HL-60 (cell line): ENCODE measurements around the gene NAGLU.

ENCODE experiments used
- DNase-seq, 2 experiments: peaks; one replicate each; pipeline ENCODE4 v3.0.0-alpha.2; 2010 to 2020; ENCODE audit warnings: low read depth in 1 of 2, low spot score in 1 of 2
- H3K27ac ChIP-seq: fragments of 250-450 bp; sonication (Bioruptor Pico); replicated peaks from 2 replicates; pipeline ENCODE4 v1.5.1; 2020; ENCODE audit warnings: mild to moderate bottlenecking, moderate library complexity
- H3K27me3 ChIP-seq: fragments of 250-450 bp; sonication (Bioruptor Pico); 2 replicates; pipeline ENCODE4 v1.5.1; 2021; ENCODE audit warnings: mild to moderate bottlenecking, moderate library complexity; ENCODE audit not compliant: insufficient read depth, poor library complexity, severe bottlenecking
- H3K4me3 ChIP-seq: replicated peaks from 2 replicates; pipeline ENCODE4 v1.5.1; 2011; ENCODE audit warnings: mild to moderate bottlenecking, control low read depth, low read length; ENCODE audit not compliant: insufficient read depth
- GABPA ChIP-seq: IDR thresholded peaks from 2 replicates; pipeline ENCODE4 v1.6.1; 2012; ENCODE audit warnings: low read depth
- POLR2AphosphoS5 ChIP-seq: IDR thresholded peaks from 2 replicates; pipeline ENCODE4 v1.6.1; 2012; ENCODE audit warnings: low read depth
- SPI1 ChIP-seq: IDR thresholded peaks from 2 replicates; pipeline ENCODE4 v1.6.1; 2012; ENCODE audit warnings: low read depth, mild to moderate bottlenecking, borderline replicate concordance
- TF ChIP-seq, protein P1 (sequence below): IDR thresholded peaks from one replicate; pipeline ENCODE4 v1.5.1; 2011; ENCODE audit warnings: low read length, control low read depth, inconsistent platforms; ENCODE audit not compliant: insufficient read depth
- TF ChIP-seq, protein P2 (sequence below): IDR thresholded peaks from 2 replicates; pipeline ENCODE4 v1.6.1; 2012; ENCODE audit warnings: low read depth; ENCODE audit not compliant: insufficient replicate concordance

The NAGLU gene

DNA sequence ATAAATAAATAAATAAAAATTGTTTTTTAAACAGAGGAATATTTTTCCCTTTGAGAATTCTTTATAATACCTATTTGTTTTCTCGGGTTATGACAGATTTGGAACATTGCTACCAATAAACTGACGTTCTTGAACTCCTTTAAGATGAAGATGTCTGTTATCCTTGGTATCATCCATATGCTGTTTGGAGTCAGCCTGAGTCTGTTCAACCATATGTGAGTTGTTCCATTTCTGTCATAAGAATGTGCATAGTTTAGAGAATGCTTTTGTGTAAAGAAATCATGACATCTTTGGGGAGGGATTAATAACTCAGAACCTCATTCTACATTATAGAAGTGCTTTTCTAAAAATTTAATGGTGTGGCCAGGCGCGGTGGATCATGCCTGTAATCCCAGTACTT lies 37.2 kb upstream of the NAGLU start:
- no peak overlapping the region for H3K27ac ChIP-seq
- no peak overlapping the region for H3K4me3 ChIP-seq
- no peak for DNase-seq
- H3K27me3 ChIP-seq = no peaks in the 10 kb centered on the region
- TF ChIP-seq, protein P1, sequence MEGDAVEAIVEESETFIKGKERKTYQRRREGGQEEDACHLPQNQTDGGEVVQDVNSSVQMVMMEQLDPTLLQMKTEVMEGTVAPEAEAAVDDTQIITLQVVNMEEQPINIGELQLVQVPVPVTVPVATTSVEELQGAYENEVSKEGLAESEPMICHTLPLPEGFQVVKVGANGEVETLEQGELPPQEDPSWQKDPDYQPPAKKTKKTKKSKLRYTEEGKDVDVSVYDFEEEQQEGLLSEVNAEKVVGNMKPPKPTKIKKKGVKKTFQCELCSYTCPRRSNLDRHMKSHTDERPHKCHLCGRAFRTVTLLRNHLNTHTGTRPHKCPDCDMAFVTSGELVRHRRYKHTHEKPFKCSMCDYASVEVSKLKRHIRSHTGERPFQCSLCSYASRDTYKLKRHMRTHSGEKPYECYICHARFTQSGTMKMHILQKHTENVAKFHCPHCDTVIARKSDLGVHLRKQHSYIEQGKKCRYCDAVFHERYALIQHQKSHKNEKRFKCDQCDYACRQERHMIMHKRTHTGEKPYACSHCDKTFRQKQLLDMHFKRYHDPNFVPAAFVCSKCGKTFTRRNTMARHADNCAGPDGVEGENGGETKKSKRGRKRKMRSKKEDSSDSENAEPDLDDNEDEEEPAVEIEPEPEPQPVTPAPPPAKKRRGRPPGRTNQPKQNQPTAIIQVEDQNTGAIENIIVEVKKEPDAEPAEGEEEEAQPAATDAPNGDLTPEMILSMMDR = no peak
- no peak for TF ChIP-seq GABPA

DNA sequence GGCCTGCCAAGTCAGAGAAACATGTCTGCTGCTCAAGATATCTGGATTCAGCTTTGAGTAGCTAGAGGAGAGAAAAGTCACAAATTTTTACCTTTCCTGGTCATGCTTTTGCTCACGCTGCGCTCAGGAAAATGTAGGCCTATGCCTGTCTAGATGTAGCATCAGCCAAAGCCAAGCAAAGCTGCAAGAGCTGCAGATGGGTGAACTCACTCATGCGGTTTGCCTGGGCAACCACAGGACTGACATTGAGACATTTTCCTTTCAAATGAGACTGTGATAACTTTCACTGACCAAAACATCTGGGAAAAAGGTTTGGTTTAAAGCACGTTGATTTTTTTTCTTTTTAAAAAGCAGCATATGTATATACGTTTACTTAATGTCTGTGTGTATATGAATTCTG lies 34.0 kb upstream of the NAGLU start:
- TF ChIP-seq, protein P1 = no peak
- TF ChIP-seq POLR2AphosphoS5 (no peak), GABPA (no peak), SPI1 (no peak)
- TF ChIP-seq, protein P2, sequence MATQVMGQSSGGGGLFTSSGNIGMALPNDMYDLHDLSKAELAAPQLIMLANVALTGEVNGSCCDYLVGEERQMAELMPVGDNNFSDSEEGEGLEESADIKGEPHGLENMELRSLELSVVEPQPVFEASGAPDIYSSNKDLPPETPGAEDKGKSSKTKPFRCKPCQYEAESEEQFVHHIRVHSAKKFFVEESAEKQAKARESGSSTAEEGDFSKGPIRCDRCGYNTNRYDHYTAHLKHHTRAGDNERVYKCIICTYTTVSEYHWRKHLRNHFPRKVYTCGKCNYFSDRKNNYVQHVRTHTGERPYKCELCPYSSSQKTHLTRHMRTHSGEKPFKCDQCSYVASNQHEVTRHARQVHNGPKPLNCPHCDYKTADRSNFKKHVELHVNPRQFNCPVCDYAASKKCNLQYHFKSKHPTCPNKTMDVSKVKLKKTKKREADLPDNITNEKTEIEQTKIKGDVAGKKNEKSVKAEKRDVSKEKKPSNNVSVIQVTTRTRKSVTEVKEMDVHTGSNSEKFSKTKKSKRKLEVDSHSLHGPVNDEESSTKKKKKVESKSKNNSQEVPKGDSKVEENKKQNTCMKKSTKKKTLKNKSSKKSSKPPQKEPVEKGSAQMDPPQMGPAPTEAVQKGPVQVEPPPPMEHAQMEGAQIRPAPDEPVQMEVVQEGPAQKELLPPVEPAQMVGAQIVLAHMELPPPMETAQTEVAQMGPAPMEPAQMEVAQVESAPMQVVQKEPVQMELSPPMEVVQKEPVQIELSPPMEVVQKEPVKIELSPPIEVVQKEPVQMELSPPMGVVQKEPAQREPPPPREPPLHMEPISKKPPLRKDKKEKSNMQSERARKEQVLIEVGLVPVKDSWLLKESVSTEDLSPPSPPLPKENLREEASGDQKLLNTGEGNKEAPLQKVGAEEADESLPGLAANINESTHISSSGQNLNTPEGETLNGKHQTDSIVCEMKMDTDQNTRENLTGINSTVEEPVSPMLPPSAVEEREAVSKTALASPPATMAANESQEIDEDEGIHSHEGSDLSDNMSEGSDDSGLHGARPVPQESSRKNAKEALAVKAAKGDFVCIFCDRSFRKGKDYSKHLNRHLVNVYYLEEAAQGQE = no peak
- H3K27me3 ChIP-seq = no peaks in the 10 kb centered on the region
- no peak overlapping the region for H3K27ac ChIP-seq
- DNase-seq = no peak
- no peak overlapping the region for H3K4me3 ChIP-seq

DNA sequence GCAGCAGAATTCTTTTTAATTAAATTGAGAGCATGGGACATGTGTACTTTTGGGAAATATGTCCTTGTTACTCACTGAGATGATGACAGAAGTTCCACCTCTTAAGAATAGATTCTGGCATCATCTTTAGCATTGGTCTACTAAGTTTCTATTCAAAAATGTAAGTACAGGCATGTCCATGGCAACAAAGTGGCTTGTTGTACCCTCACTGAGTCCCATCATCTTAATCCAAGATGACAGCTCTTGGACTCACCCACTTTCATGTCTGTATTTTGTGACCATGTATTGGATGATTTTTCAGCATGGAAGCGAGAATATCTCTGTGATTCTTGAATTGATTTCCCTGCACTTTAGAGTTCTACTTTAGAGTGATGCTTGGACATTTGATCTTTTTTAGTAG lies 33.1 kb upstream of the NAGLU start:
- DNase-seq = no peak
- Histone ChIP-seq H3K27ac (no peak overlapping the region), H3K4me3 (no peak overlapping the region), H3K27me3 (no peaks in the 10 kb centered on the region)
- TF ChIP-seq, protein P2 = no peak
- no peak for TF ChIP-seq POLR2AphosphoS5

DNA sequence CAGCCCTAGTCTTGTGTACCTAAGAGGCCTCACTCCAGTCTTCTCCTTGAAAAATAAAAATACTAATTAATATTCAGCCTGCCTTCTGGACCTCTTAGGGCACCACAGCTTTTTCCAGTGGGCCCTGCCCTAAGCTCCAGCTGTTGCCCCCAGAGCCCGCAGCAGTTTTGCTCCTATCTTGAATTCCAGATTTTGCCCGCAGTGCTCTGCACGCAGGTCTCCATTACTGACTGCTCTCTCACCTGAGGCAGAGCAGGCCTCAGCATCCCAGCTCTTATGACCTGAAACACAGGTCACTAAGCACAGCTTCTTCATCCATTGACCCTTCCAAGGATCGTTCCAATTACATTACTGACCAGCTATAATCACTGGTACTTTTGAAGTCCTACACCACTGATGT lies 28.4 kb upstream of the NAGLU start:
- Histone ChIP-seq H3K27ac (no peak overlapping the region), H3K27me3 (no peaks in the 10 kb centered on the region), H3K4me3 (no peak overlapping the region)
- TF ChIP-seq GABPA (no peak), POLR2AphosphoS5 (no peak), SPI1 (no peak)
- TF ChIP-seq, protein P1 = no peak
- TF ChIP-seq, protein P2 = no peak
- no peak for DNase-seq
